Stomach (tissue), 4 donors: ENCODE results near the gene FKBP6.
"Not testable (repeated sequence)": the region's sequence is repeated elsewhere in the genome, so short reads cannot be mapped to it uniquely, and the experiment has no call there.

Source experiments
- POLR2A ChIP-seq, 4 donors: fragments of 450-650 bp; IDR thresholded peaks; one replicate each; pipeline ENCODE4 v1.6.1; 2016; ENCODE audit warnings: antibody characterized with exemption in 4 of 4, control low read depth in 2 of 4, mild to moderate bottlenecking in 1 of 4, moderate library complexity in 1 of 4
- TF ChIP-seq, protein P1 (sequence below), 7 experiments: fragments of 450-650 bp in 4 of 7; fragments of 200-600 bp in 3 of 7; sonication (generic) in 3 of 7; IDR thresholded peaks; one replicate each; pipeline ENCODE4 v1.5.1; 2016 to 2019; ENCODE audit warnings: antibody characterized with exemption in 7 of 7, control low read depth in 2 of 7, mild to moderate bottlenecking in 1 of 7

DNA sequence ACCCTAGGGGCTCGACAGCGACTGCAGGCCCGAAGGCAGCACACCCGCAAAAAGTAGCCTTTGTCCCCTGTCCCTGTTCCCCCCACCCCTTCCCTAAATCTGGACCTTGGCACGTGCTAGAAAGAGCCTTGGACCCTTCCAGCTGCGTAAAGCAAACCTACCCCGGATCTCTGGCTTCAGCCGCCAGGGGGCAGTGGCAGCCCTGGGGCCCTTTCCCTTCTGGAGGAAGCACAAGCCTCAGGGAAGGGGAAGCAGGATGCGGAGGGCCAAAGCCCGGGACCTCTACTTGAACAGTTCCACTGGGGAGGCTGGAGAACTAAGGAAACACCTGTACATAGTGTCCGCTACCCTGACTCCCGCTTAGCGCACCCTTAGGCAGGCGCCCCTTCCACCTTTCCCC lies 26.9 kb upstream of the FKBP6 start:
- TF ChIP-seq, protein P1, sequence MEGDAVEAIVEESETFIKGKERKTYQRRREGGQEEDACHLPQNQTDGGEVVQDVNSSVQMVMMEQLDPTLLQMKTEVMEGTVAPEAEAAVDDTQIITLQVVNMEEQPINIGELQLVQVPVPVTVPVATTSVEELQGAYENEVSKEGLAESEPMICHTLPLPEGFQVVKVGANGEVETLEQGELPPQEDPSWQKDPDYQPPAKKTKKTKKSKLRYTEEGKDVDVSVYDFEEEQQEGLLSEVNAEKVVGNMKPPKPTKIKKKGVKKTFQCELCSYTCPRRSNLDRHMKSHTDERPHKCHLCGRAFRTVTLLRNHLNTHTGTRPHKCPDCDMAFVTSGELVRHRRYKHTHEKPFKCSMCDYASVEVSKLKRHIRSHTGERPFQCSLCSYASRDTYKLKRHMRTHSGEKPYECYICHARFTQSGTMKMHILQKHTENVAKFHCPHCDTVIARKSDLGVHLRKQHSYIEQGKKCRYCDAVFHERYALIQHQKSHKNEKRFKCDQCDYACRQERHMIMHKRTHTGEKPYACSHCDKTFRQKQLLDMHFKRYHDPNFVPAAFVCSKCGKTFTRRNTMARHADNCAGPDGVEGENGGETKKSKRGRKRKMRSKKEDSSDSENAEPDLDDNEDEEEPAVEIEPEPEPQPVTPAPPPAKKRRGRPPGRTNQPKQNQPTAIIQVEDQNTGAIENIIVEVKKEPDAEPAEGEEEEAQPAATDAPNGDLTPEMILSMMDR (IDR thresholded peaks at IDR 0.05), result not testable (repeated sequence)
- TF ChIP-seq POLR2A (IDR thresholded peaks at IDR 0.05), result not testable (repeated sequence)
